ENCODE results near the gene WASF3. TPM values are rescaled to one million over a fixed set of nuclear protein-coding genes. Genes with fewer than 3 reads are reported as not detected.

Gene WASF3
- polyA plus RNA-seq, 3 donors = not detected

GRCh38 chr13:26584713-26585112 lies 27.2 kb downstream of the WASF3 start:
- no peaks in the 10 kb centered on the region for H3K36me3 ChIP-seq (replicated peaks in 1 of 2; ENCODE audit: control insufficient read depth in 1 of 2, insufficient read depth in 2 of 2, low read length in 2 of 2)
- intact Hi-C loops (cut with micrococcal nuclease) = no loop called here
- no peaks in the 10 kb centered on the region for H3K4me1 ChIP-seq (ENCODE audit: control insufficient read depth in 1 of 2, insufficient read depth in 2 of 2, low read length in 2 of 2)
- TF ChIP-seq CTCF (IDR thresholded peaks at IDR 0.05) = no peak
- H3K79me2 ChIP-seq (ENCODE audit: insufficient read depth, low read length) = no peaks in the 10 kb centered on the region
- H3K27ac ChIP-seq (ENCODE audit: low read depth in 1 of 2, low read length in 2 of 2) = no peak overlapping the region
- WGBS (ENCODE audit: insufficient coverage) = no CpG with 5 or more reads among the region's 2 CpGs
- no peaks in the 10 kb centered on the region for H3K9me3 ChIP-seq (replicated peaks in 1 of 2; ENCODE audit: control insufficient read depth in 1 of 2, insufficient read depth in 1 of 2, low read length in 2 of 2)
- H3K4me2 ChIP-seq (replicated peaks; ENCODE audit: extremely low read depth, low read length, poor library complexity, severe bottlenecking) = no peak overlapping the region
- Mint-ChIP-seq H3K4me1 (no peaks in the 10 kb centered on the region), H3K27ac (no peak overlapping the region), H3K4me3 (no peak overlapping the region), H3K27me3 (ENCODE audit: low read depth in 3 of 3) (peaks cover 1 to 2% (median 2%) of the 10 kb centered on the region in 3 donors), H3K36me3 (no peaks in the 10 kb centered on the region), H3K9me3 (peaks cover 0 to 3% (median 0%) of the 10 kb centered on the region in 7 donors)
- H4K20me1 ChIP-seq (ENCODE audit: insufficient read depth, low read length) = no peaks in the 10 kb centered on the region
- no peak overlapping the region for H2AFZ ChIP-seq (ENCODE audit: insufficient read depth, low read depth, low read length, poor library complexity, severe bottlenecking)
- no peak for DNase-seq
- H3K27me3 ChIP-seq (ENCODE audit: control insufficient read depth in 2 of 2, insufficient read depth in 2 of 2, low read length in 2 of 2) = no peaks in the 10 kb centered on the region
- H3K9ac ChIP-seq (ENCODE audit: insufficient read depth, low read length, poor library complexity, severe bottlenecking) = no peak overlapping the region
- no peak overlapping the region for H3K4me3 ChIP-seq (replicated peaks in 1 of 3; ENCODE audit: low read depth in 2 of 3, low read length in 3 of 3)

- Mint-ChIP-seq H3K27ac (no peak overlapping the region), H3K9me3 (peaks cover 0 to 3% (median 0%) of the 10 kb centered on the region in 7 donors), H3K36me3 (no peaks in the 10 kb centered on the region), H3K4me3 (no peak overlapping the region), H3K27me3 (ENCODE audit: low read depth in 3 of 3) (peaks cover 1 to 2% (median 2%) of the 10 kb centered on the region in 3 donors), H3K4me1 (no peaks in the 10 kb centered on the region)
- Histone ChIP-seq H3K36me3 (replicated peaks in 1 of 2; ENCODE audit: control insufficient read depth in 1 of 2, insufficient read depth in 2 of 2, low read length in 2 of 2) (no peaks in the 10 kb centered on the region), H3K4me2 (replicated peaks; ENCODE audit: extremely low read depth, low read length, poor library complexity, severe bottlenecking) (no peak overlapping the region), H3K9ac (ENCODE audit: insufficient read depth, low read length, poor library complexity, severe bottlenecking) (no peak overlapping the region), H3K4me1 (ENCODE audit: control insufficient read depth in 1 of 2, insufficient read depth in 2 of 2, low read length in 2 of 2) (no peaks in the 10 kb centered on the region), H4K20me1 (ENCODE audit: insufficient read depth, low read length) (no peaks in the 10 kb centered on the region), H3K4me3 (replicated peaks in 1 of 3; ENCODE audit: low read depth in 2 of 3, low read length in 3 of 3) (no peak overlapping the region), H2AFZ (ENCODE audit: insufficient read depth, low read depth, low read length, poor library complexity, severe bottlenecking) (no peak overlapping the region), H3K79me2 (ENCODE audit: insufficient read depth, low read length) (no peaks in the 10 kb centered on the region), H3K9me3 (replicated peaks in 1 of 2; ENCODE audit: control insufficient read depth in 1 of 2, insufficient read depth in 1 of 2, low read length in 2 of 2) (no peaks in the 10 kb centered on the region), H3K27ac (ENCODE audit: low read depth in 1 of 2, low read length in 2 of 2) (no peak overlapping the region), H3K27me3 (ENCODE audit: control insufficient read depth in 2 of 2, insufficient read depth in 2 of 2, low read length in 2 of 2) (no peaks in the 10 kb centered on the region)
- TF ChIP-seq CTCF (IDR thresholded peaks at IDR 0.05) = no peak
- no CpG with 5 or more reads among the region's 1 CpG for WGBS (ENCODE audit: insufficient coverage)
- DNase-seq = no peak
- intact Hi-C loops (cut with micrococcal nuclease) = no loop called here
Observed at GRCh38 chr13:26585136-26585535, 27.7 kb downstream of the WASF3 start.

Data from CD14-positive monocyte (primary cell).